ENCODE data around the gene SSBP3. TPM values are rescaled to one million over a fixed set of nuclear protein-coding genes. Genes with fewer than 3 reads are reported as not detected.

SSBP3 gene
- total and polyA plus RNA-seq, 4 donors = 23.3 to 108 (median 66.3) TPM

GRCh38 chr1:54230507-54231339 lies 175.5 kb downstream of the SSBP3 start:
- WGBS (ENCODE audit: insufficient coverage) = 89% methylated on average over 5 of the region's 15 CpGs
- no peaks in the 10 kb centered on the region for H3K9me3 ChIP-seq (ENCODE audit: control insufficient read depth, insufficient read depth, low read length)
- peaks cover 22% of the 10 kb centered on the region for H3K4me1 ChIP-seq (ENCODE audit: control insufficient read depth, insufficient read depth, low read length)
- H3K27ac ChIP-seq (ENCODE audit: low read depth, low read length) = no peak overlapping the region
- H3K27me3 ChIP-seq (ENCODE audit: control insufficient read depth, insufficient read depth, low read length) = no peaks in the 10 kb centered on the region
- H3K4me3 ChIP-seq (ENCODE audit: low read depth, low read length) = no peak overlapping the region
- H3K36me3 ChIP-seq (ENCODE audit: control insufficient read depth, insufficient read depth, low read length) = peaks cover 36% of the 10 kb centered on the region
- DNase-seq (ENCODE audit: low read depth in 4 of 6, low spot score in 6 of 6) = no peak

- peaks cover 24% of the 10 kb centered on the region for H3K4me1 ChIP-seq (ENCODE audit: control insufficient read depth, insufficient read depth, low read length)
- H3K4me3 ChIP-seq (ENCODE audit: low read depth, low read length) = no peak overlapping the region
- WGBS (ENCODE audit: insufficient coverage) = 78% methylated on average over 3 of the region's 11 CpGs
- H3K27ac ChIP-seq (ENCODE audit: low read depth, low read length) = no peak overlapping the region
- DNase-seq (ENCODE audit: low read depth in 4 of 6, low spot score in 6 of 6) = no peak
- no peaks in the 10 kb centered on the region for H3K9me3 ChIP-seq (ENCODE audit: control insufficient read depth, insufficient read depth, low read length)
- H3K36me3 ChIP-seq (ENCODE audit: control insufficient read depth, insufficient read depth, low read length) = peaks cover 39% of the 10 kb centered on the region
- H3K27me3 ChIP-seq (ENCODE audit: control insufficient read depth, insufficient read depth, low read length) = no peaks in the 10 kb centered on the region
These were observed 176.8 kb downstream of the SSBP3 start for GRCh38 chr1:54229281-54229891.

- peaks cover 42% of the 10 kb centered on the region for H3K36me3 ChIP-seq (ENCODE audit: control insufficient read depth, insufficient read depth, low read length)
- H3K4me1 ChIP-seq (ENCODE audit: control insufficient read depth, insufficient read depth, low read length) = peaks cover 24% of the 10 kb centered on the region
- no peaks in the 10 kb centered on the region for H3K9me3 ChIP-seq (ENCODE audit: control insufficient read depth, insufficient read depth, low read length)
- no peak overlapping the region for H3K27ac ChIP-seq (ENCODE audit: low read depth, low read length)
- H3K4me3 ChIP-seq (ENCODE audit: low read depth, low read length) = no peak overlapping the region
- no peak for DNase-seq (ENCODE audit: low read depth in 4 of 6, low spot score in 6 of 6)
- 93% methylated on average over 12 of the region's 13 CpGs for WGBS (ENCODE audit: insufficient coverage)
- no peaks in the 10 kb centered on the region for H3K27me3 ChIP-seq (ENCODE audit: control insufficient read depth, insufficient read depth, low read length)
These were observed 177.5 kb downstream of the SSBP3 start for GRCh38 chr1:54228638-54229079.

GRCh38 chr1:54227891-54228310 lies 178.3 kb downstream of the SSBP3 start:
- Histone ChIP-seq H3K27me3 (ENCODE audit: control insufficient read depth, insufficient read depth, low read length) (no peaks in the 10 kb centered on the region), H3K9me3 (ENCODE audit: control insufficient read depth, insufficient read depth, low read length) (no peaks in the 10 kb centered on the region), H3K4me3 (ENCODE audit: low read depth, low read length) (no peak overlapping the region), H3K4me1 (ENCODE audit: control insufficient read depth, insufficient read depth, low read length) (peaks cover 24% of the 10 kb centered on the region), H3K27ac (ENCODE audit: low read depth, low read length) (no peak overlapping the region), H3K36me3 (ENCODE audit: control insufficient read depth, insufficient read depth, low read length) (peaks cover 48% of the 10 kb centered on the region)
- 27% methylated on average over 17 of the region's 17 CpGs for WGBS (ENCODE audit: insufficient coverage)
- peak in 1 of 6 donors; percentile 42 for DNase-seq (ENCODE audit: low read depth in 4 of 6, low spot score in 6 of 6)

GRCh38 chr1:54227091-54227602 lies 179.0 kb downstream of the SSBP3 start:
- peaks cover 48% of the 10 kb centered on the region for H3K36me3 ChIP-seq (ENCODE audit: control insufficient read depth, insufficient read depth, low read length)
- no peaks in the 10 kb centered on the region for H3K9me3 ChIP-seq (ENCODE audit: control insufficient read depth, insufficient read depth, low read length)
- no peak for DNase-seq (ENCODE audit: low read depth in 4 of 6, low spot score in 6 of 6)
- H3K27ac ChIP-seq (ENCODE audit: low read depth, low read length) = no peak overlapping the region
- peaks cover 25% of the 10 kb centered on the region for H3K4me1 ChIP-seq (ENCODE audit: control insufficient read depth, insufficient read depth, low read length)
- WGBS (ENCODE audit: insufficient coverage) = 60% methylated on average over 6 of the region's 8 CpGs
- H3K27me3 ChIP-seq (ENCODE audit: control insufficient read depth, insufficient read depth, low read length) = no peaks in the 10 kb centered on the region
- no peak overlapping the region for H3K4me3 ChIP-seq (ENCODE audit: low read depth, low read length)

GRCh38 chr1:54225986-54226559 lies 180.1 kb downstream of the SSBP3 start:
- Histone ChIP-seq H3K4me3 (ENCODE audit: low read depth, low read length) (no peak overlapping the region), H3K27me3 (ENCODE audit: control insufficient read depth, insufficient read depth, low read length) (no peaks in the 10 kb centered on the region), H3K4me1 (ENCODE audit: control insufficient read depth, insufficient read depth, low read length) (peaks cover 34% of the 10 kb centered on the region), H3K27ac (ENCODE audit: low read depth, low read length) (no peak overlapping the region), H3K36me3 (ENCODE audit: control insufficient read depth, insufficient read depth, low read length) (peaks cover 59% of the 10 kb centered on the region), H3K9me3 (ENCODE audit: control insufficient read depth, insufficient read depth, low read length) (no peaks in the 10 kb centered on the region)
- DNase-seq (ENCODE audit: low read depth in 4 of 6, low spot score in 6 of 6) = no peak
- 86% methylated on average over 13 of the region's 20 CpGs for WGBS (ENCODE audit: insufficient coverage)

- Histone ChIP-seq H3K27ac (ENCODE audit: low read depth, low read length) (no peak overlapping the region), H3K36me3 (ENCODE audit: control insufficient read depth, insufficient read depth, low read length) (peaks cover 64% of the 10 kb centered on the region), H3K4me3 (ENCODE audit: low read depth, low read length) (no peak overlapping the region), H3K4me1 (ENCODE audit: control insufficient read depth, insufficient read depth, low read length) (peaks cover 38% of the 10 kb centered on the region), H3K9me3 (ENCODE audit: control insufficient read depth, insufficient read depth, low read length) (no peaks in the 10 kb centered on the region), H3K27me3 (ENCODE audit: control insufficient read depth, insufficient read depth, low read length) (no peaks in the 10 kb centered on the region)
- DNase-seq (ENCODE audit: low read depth in 4 of 6, low spot score in 6 of 6) = no peak
- WGBS (ENCODE audit: insufficient coverage) = 85% methylated on average over 5 of the region's 6 CpGs
These were observed 180.8 kb downstream of the SSBP3 start for GRCh38 chr1:54225378-54225777.

- Histone ChIP-seq H3K27ac (ENCODE audit: low read depth, low read length) (no peak overlapping the region), H3K4me1 (ENCODE audit: control insufficient read depth, insufficient read depth, low read length) (peaks cover 44% of the 10 kb centered on the region), H3K27me3 (ENCODE audit: control insufficient read depth, insufficient read depth, low read length) (no peaks in the 10 kb centered on the region), H3K9me3 (ENCODE audit: control insufficient read depth, insufficient read depth, low read length) (no peaks in the 10 kb centered on the region), H3K36me3 (ENCODE audit: control insufficient read depth, insufficient read depth, low read length) (peaks cover 63% of the 10 kb centered on the region), H3K4me3 (ENCODE audit: low read depth, low read length) (no peak overlapping the region)
- DNase-seq (ENCODE audit: low read depth in 4 of 6, low spot score in 6 of 6) = no peak
- WGBS (ENCODE audit: insufficient coverage) = 82% methylated on average over 6 of the region's 6 CpGs
These were observed 182.0 kb downstream of the SSBP3 start for GRCh38 chr1:54224233-54224632.

- no peaks in the 10 kb centered on the region for H3K9me3 ChIP-seq (ENCODE audit: control insufficient read depth, insufficient read depth, low read length)
- 89% methylated on average over 15 of the region's 16 CpGs for WGBS (ENCODE audit: insufficient coverage)
- peaks cover 44% of the 10 kb centered on the region for H3K4me1 ChIP-seq (ENCODE audit: control insufficient read depth, insufficient read depth, low read length)
- DNase-seq (ENCODE audit: low read depth in 4 of 6, low spot score in 6 of 6) = no peak
- H3K36me3 ChIP-seq (ENCODE audit: control insufficient read depth, insufficient read depth, low read length) = peaks cover 63% of the 10 kb centered on the region
- no peaks in the 10 kb centered on the region for H3K27me3 ChIP-seq (ENCODE audit: control insufficient read depth, insufficient read depth, low read length)
- H3K27ac ChIP-seq (ENCODE audit: low read depth, low read length) = no peak overlapping the region
- no peak overlapping the region for H3K4me3 ChIP-seq (ENCODE audit: low read depth, low read length)
These were observed 182.6 kb downstream of the SSBP3 start for GRCh38 chr1:54223441-54224202.

All from spinal cord (tissue), 10 donors.